Lower lobe of right lung (tissue), 2 donors: ENCODE measurements around the gene REX1BD. TPM values are rescaled to one million over a fixed set of nuclear protein-coding genes. Genes with fewer than 3 reads are reported as not detected.
A peak's percentile ranks its signal among the peaks of the same experiment; 100 is the strongest.
"Not testable (repeated sequence)": the region's sequence is repeated elsewhere in the genome, so short reads cannot be mapped to it uniquely, and the experiment has no call there.

Experiments
- ATAC-seq, 2 donors: fragments of 200-7000 bp; cut with Tn5 transposase; one replicate each; pipeline ENCODE4 v1.9.1; 2020 to 2022; ENCODE audit warnings: mild to moderate bottlenecking in 2 of 2, moderate library complexity in 2 of 2
- DNase-seq: peaks from one replicate; pipeline ENCODE4 v3.0.0-alpha.2; 2020
- H3K27ac ChIP-seq: fragments of 200-600 bp; one replicate; pipeline ENCODE4 v1.8.0; 2022
- H3K27me3 ChIP-seq: fragments of 200-600 bp; one replicate; pipeline ENCODE4 v1.8.0; 2022; ENCODE audit warnings: low read depth
- H3K36me3 ChIP-seq: fragments of 200-600 bp; one replicate; pipeline ENCODE4 v1.8.0; 2022; ENCODE audit warnings: mild to moderate bottlenecking
- H3K4me1 ChIP-seq: fragments of 200-600 bp; one replicate; pipeline ENCODE4 v1.8.0; 2022
- H3K4me3 ChIP-seq: fragments of 200-600 bp; one replicate; pipeline ENCODE4 v1.8.0; 2022; ENCODE audit warnings: mild to moderate bottlenecking
- H3K9me3 ChIP-seq: fragments of 200-600 bp; one replicate; pipeline ENCODE4 v1.8.0; 2022
- CTCF ChIP-seq: fragments of 200-600 bp; IDR thresholded peaks from one replicate; pipeline ENCODE4 v1.8.0; 2022; ENCODE audit warnings: antibody characterized with exemption, mild to moderate bottlenecking
- intact Hi-C: fragments of 100-400 bp; cut with DNase I; formaldehyde crosslinking; loops from one replicate; pipeline ENCODE4 v1.11.0; 2022
- long read RNA-seq: library from polyadenylated mRNA; unstranded; transcript quantifications from one replicate; pipeline ENCODE4 v2.0.0, GENCODE V29; 2021
- total RNA-seq: library from RNA; stranded (reverse); fragmentation: NEBNext Ultra II Directional; extraction: Animal tissue kit (Norgen Biotek cat#: 25700); gene quantifications from one replicate; pipeline ENCODE4 v1.2.1, GENCODE V29; 2021
- donor health status: DM: no; HTN: yes; CAD: no; lungs with severe emphysema.

The REX1BD gene
- total RNA-seq, result 60.4 TPM
- long read RNA-seq, transcript REX1BD-201 (5 exons, 839 nt), result major isoform, 20 of 84 reads
- long read RNA-seq, transcript REX1BD-205 (4 exons, 1,081 nt), result minor isoform, 10 of 84 reads
- long read RNA-seq, transcript REX1BD-202 (5 exons, 702 nt), result minor isoform, 10 of 84 reads
- long read RNA-seq, partial matches to known transcripts, result 37 of 84 reads
- long read RNA-seq, other reads (novel, unspliced or antisense), result 2 of 84 reads

GRCh38 chr19:18588611-18589379 is at the start of gene REX1BD:
Gene REX1BD, plus strand, starts transcription at chr19:18588798. Its CDS starts 4 bp downstream, at chr19:18588802.
- Histone ChIP-seq H3K4me1 (peaks cover 23% of the 10 kb centered on the region), H3K27ac (peak within 1 kb of the TSS; percentile 89), H3K36me3 (peaks cover 10% of the 10 kb centered on the region), H3K4me3 (peak within 1 kb of the TSS; percentile 97), H3K9me3 (no peaks in the 10 kb centered on the region), H3K27me3 (no peaks in the 10 kb centered on the region)
- DNase-seq (peak; percentile 89), ATAC-seq (peak; percentile 95 to 96)
- intact Hi-C loops, result no loop called here
- peak; percentile 95 for TF ChIP-seq CTCF

GRCh38 chr19:18539372-18539771 is 49.2 kb upstream of the REX1BD start:
- DNase-seq (no peak), ATAC-seq (no peak)
- no peak overlapping the region for H3K4me3 ChIP-seq
- peaks cover 18% of the 10 kb centered on the region for H3K4me1 ChIP-seq
- intact Hi-C loops, result no loop called here
- no peak overlapping the region for H3K27ac ChIP-seq
- no peaks in the 10 kb centered on the region for H3K27me3 ChIP-seq
- TF ChIP-seq CTCF, result no peak
- peaks cover 69% of the 10 kb centered on the region for H3K36me3 ChIP-seq
- no peaks in the 10 kb centered on the region for H3K9me3 ChIP-seq

- intact Hi-C loops, ATAC-seq, H3K27me3 ChIP-seq, H3K27ac ChIP-seq, H3K9me3 ChIP-seq, DNase-seq, H3K4me3 ChIP-seq: not testable (repeated sequence)
- H3K4me1 ChIP-seq, result peaks cover 18% of the 10 kb centered on the region
- H3K36me3 ChIP-seq, result peaks cover 62% of the 10 kb centered on the region
Measured at GRCh38 chr19:18540200-18540599, 48.4 kb upstream of the REX1BD start.

- Histone ChIP-seq H3K4me1 (peaks cover 18% of the 10 kb centered on the region), H3K27ac (no peak overlapping the region), H3K9me3 (no peaks in the 10 kb centered on the region), H3K27me3 (no peaks in the 10 kb centered on the region), H3K36me3 (peaks cover 52% of the 10 kb centered on the region), H3K4me3 (no peak overlapping the region)
- ATAC-seq (no peak), DNase-seq (no peak)
- intact Hi-C loops, result no loop called here
- no peak for TF ChIP-seq CTCF
Measured at GRCh38 chr19:18541258-18541991, 47.2 kb upstream of the REX1BD start.

- peak in 1 of 2 donors; percentile 24 for ATAC-seq
- no peak for TF ChIP-seq CTCF
- Histone ChIP-seq H3K9me3 (no peaks in the 10 kb centered on the region), H3K27me3 (no peaks in the 10 kb centered on the region), H3K27ac (peak overlapping the region; percentile 86), H3K36me3 (peaks cover 44% of the 10 kb centered on the region), H3K4me3 (peak overlapping the region; percentile 59), H3K4me1 (peaks cover 18% of the 10 kb centered on the region)
- no peak for DNase-seq
- intact Hi-C loops, result no loop called here
Measured at GRCh38 chr19:18541992-18542940, 46.3 kb upstream of the REX1BD start.
